MM.1S (cell line): ENCODE measurements around the gene KIF3C.
"Not testable (repeated sequence)": the region's sequence is repeated elsewhere in the genome, so short reads cannot be mapped to it uniquely, and the experiment has no call there.

Experiments
- DNase-seq: peaks from one replicate; pipeline ENCODE4 v3.0.0-alpha.2; 2015
- H2AFZ ChIP-seq: fragments of 300-600 bp; sonication (generic); 2 replicates; pipeline ENCODE4 v1.6.0; 2016; ENCODE audit warnings: antibody characterized with exemption, low read length
- H3F3A ChIP-seq: fragments of 300-600 bp; sonication (generic); 2 replicates; pipeline ENCODE4 v1.6.1; 2016; ENCODE audit warnings: mild to moderate bottlenecking, antibody characterized with exemption, low read length, moderate library complexity, mixed read lengths; ENCODE audit not compliant: insufficient read depth
- H3K27ac ChIP-seq: fragments of 300-600 bp; sonication (generic); 2 replicates; pipeline ENCODE4 v1.5.1; 2016; ENCODE audit warnings: mild to moderate bottlenecking, low read length
- H3K27me3 ChIP-seq: fragments of 300-600 bp; sonication (generic); replicated peaks from 2 replicates; pipeline ENCODE4 v1.6.0; 2016; ENCODE audit warnings: low read length; ENCODE audit not compliant: insufficient read depth
- H3K36me3 ChIP-seq: fragments of 300-600 bp; sonication (generic); replicated peaks from 2 replicates; pipeline ENCODE4 v1.6.1; 2016; ENCODE audit warnings: mild to moderate bottlenecking, low read length, mixed read lengths; ENCODE audit not compliant: insufficient read depth
- H3K4me1 ChIP-seq: fragments of 300-600 bp; sonication (generic); 2 replicates; pipeline ENCODE4 v1.6.1; 2016; ENCODE audit warnings: low read length, mixed read lengths
- H3K4me2 ChIP-seq: fragments of 300-600 bp; sonication (generic); 2 replicates; pipeline ENCODE4 v1.6.0; 2016; ENCODE audit warnings: low read depth, low read length
- H3K4me3 ChIP-seq: fragments of 300-600 bp; sonication (generic); 2 replicates; pipeline ENCODE4 v1.5.1; 2016; ENCODE audit warnings: low read length, mixed read lengths
- H3K79me2 ChIP-seq: fragments of 300-600 bp; sonication (generic); 2 replicates; pipeline ENCODE4 v1.6.1; 2016; ENCODE audit warnings: mixed run types, low read length, mixed read lengths
- H3K9ac ChIP-seq: fragments of 300-600 bp; sonication (generic); 2 replicates; pipeline ENCODE4 v1.6.1; 2016; ENCODE audit warnings: low read length, mixed read lengths
- H3K9me2 ChIP-seq: fragments of 300-600 bp; sonication (generic); replicated peaks from 2 replicates; pipeline ENCODE4 v1.6.1; 2016; ENCODE audit warnings: mild to moderate bottlenecking, low read length, mixed read lengths; ENCODE audit not compliant: insufficient read depth
- H3K9me3 ChIP-seq: fragments of 300-600 bp; sonication (generic); replicated peaks from 2 replicates; pipeline ENCODE4 v1.6.1; 2016; ENCODE audit warnings: mild to moderate bottlenecking, low read length, mixed read lengths; ENCODE audit not compliant: insufficient read depth
- H4K20me1 ChIP-seq: fragments of 300-600 bp; sonication (generic); 2 replicates; pipeline ENCODE4 v1.6.1; 2016; ENCODE audit warnings: mild to moderate bottlenecking, low read length, moderate library complexity, mixed read lengths; ENCODE audit not compliant: insufficient read depth
- CTCF ChIP-seq: fragments of 300-600 bp; sonication (generic); IDR thresholded peaks from 2 replicates; pipeline ENCODE4 v1.5.1; 2016; ENCODE audit warnings: antibody characterized with exemption, low read length, mixed read lengths
- EZH2 ChIP-seq: fragments of 300-600 bp; sonication (generic); optimal IDR thresholded peaks from 2 replicates; pipeline ENCODE3; 2017; ENCODE audit warnings: low read depth, mild to moderate bottlenecking, antibody characterized with exemption, low read length, mixed read lengths
- EZH2phosphoT487 ChIP-seq: fragments of 300-600 bp; sonication (generic); IDR thresholded peaks from 2 replicates; pipeline ENCODE4 v1.6.1; 2018; ENCODE audit warnings: antibody characterized with exemption, low read length

The KIF3C gene

GRCh38 chr2:25982273-25982967 is at the start of gene KIF3C:
Gene KIF3C (minus strand): TSS chr2:25982497. CDS start chr2:25981917, 580 bp downstream.
- H3K4me1 ChIP-seq: no peaks in the 10 kb centered on the region
- DNase-seq: peak; percentile 67
- H3K27me3 ChIP-seq: no peaks in the 10 kb centered on the region; the same call in 1 of the 2 replicates
- H2AFZ ChIP-seq: peak within 1 kb of the TSS; percentile 91
- no peaks in the 10 kb centered on the region for H3K36me3 ChIP-seq
- no peaks in the 10 kb centered on the region for H3K9me3 ChIP-seq
- H3K4me3 ChIP-seq: peak within 1 kb of the TSS; percentile 89
- no peaks in the 10 kb centered on the region for H3K79me2 ChIP-seq
- no peaks in the 10 kb centered on the region for H3F3A ChIP-seq
- no peaks in the 10 kb centered on the region for H3K9me2 ChIP-seq
- TF ChIP-seq EZH2 (no peak), CTCF (no peak), EZH2phosphoT487 (no peak)
- no peak within 1 kb of the TSS for H3K27ac ChIP-seq
- no peaks in the 10 kb centered on the region for H4K20me1 ChIP-seq
- peak within 1 kb of the TSS; percentile 97 for H3K4me2 ChIP-seq
- H3K9ac ChIP-seq: peak within 1 kb of the TSS; percentile 44; the same call in 1 of the 2 replicates

DNA sequence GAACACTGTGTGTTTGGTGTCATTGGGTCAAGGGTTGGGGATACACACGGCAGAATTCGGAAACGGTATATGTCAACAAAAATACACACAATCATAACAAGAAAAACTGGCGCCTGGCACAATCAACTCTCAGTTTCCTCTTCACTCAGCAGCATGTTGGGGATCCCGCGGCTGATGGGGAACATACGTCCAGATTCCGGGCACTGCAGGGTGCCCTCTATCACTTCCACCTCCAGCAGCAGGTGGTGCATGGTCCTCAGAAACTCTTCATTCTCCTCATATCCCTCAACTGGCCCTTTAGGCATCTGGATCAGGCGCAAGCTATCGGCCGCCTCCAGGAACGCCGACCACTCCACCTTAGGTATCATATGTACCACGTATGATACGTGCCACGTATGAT is 45.8 kb upstream of the KIF3C start:
- H3F3A ChIP-seq, H3K79me2 ChIP-seq, H3K9me2 ChIP-seq, H3K9ac ChIP-seq, H3K36me3 ChIP-seq, H3K9me3 ChIP-seq, H3K4me1 ChIP-seq, H3K4me3 ChIP-seq, H3K4me2 ChIP-seq, H4K20me1 ChIP-seq, H2AFZ ChIP-seq, DNase-seq, H3K27me3 ChIP-seq, H3K27ac ChIP-seq: not testable (repeated sequence)

DNA sequence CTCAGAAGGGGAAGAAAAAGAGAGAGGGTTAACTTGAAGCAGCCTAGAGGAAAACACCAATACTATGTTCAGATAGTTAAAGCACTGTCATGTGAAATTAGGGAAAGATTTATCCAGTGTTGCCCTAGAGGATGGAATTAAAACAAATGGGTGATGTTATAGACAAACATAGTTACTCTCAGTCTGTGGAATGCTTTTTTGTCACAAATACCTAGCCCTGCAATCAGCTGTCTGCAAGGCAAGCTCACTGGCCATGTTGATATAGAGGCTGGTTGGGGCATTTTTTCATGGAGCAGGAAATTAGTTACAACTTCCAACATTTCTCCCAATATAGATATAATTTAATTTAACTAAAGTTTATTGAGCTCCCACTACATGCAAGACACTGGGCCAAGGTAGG is 43.2 kb upstream of the KIF3C start:
- no peaks in the 10 kb centered on the region for H3K27me3 ChIP-seq
- 0 out of 2 replicates have a peak, but pooled peaks cover 1% of the 10 kb centered on the region for H3K4me1 ChIP-seq
- H3K9ac ChIP-seq: no peak overlapping the region
- no peaks in the 10 kb centered on the region for H3K9me2 ChIP-seq
- no peak overlapping the region for H3K4me3 ChIP-seq
- H4K20me1 ChIP-seq: no peaks in the 10 kb centered on the region
- H3K36me3 ChIP-seq: no peaks in the 10 kb centered on the region
- H3K27ac ChIP-seq: no peak overlapping the region
- H3K9me3 ChIP-seq: no peaks in the 10 kb centered on the region
- TF ChIP-seq EZH2phosphoT487: no peak
- no peak for TF ChIP-seq CTCF
- no peak for TF ChIP-seq EZH2
- no peaks in the 10 kb centered on the region for H3K79me2 ChIP-seq
- no peak for DNase-seq
- H3K4me2 ChIP-seq: no peak overlapping the region
- H2AFZ ChIP-seq: no peak overlapping the region
- H3F3A ChIP-seq: no peaks in the 10 kb centered on the region

DNA sequence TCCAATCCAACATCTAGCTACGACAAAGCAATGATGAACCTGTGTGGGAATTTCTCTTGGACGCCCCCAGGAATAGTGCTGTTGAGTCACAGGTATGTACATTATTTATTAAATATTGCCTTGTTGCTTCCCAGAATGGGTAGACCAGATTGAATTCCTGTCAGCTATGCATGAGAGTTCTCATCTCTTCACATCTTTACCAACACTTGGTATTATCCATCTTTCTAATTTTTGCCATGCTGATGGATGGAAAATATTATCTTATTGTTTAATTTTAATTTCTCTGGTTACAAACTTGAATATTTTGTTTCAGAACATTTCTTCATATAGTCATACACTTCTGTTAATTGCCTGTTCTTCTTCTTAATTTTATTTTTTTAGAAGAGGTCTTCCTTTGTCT is 42.0 kb upstream of the KIF3C start:
- TF ChIP-seq EZH2 (no peak), CTCF (no peak), EZH2phosphoT487 (no peak)
- Histone ChIP-seq H3K9me3 (no peaks in the 10 kb centered on the region), H3K27ac (no peak overlapping the region), H3K36me3 (no peaks in the 10 kb centered on the region), H3K79me2 (no peaks in the 10 kb centered on the region), H3K4me3 (no peak overlapping the region), H3K9me2 (no peaks in the 10 kb centered on the region), H3K4me1 (0 out of 2 replicates have a peak, but pooled peaks cover 5% of the 10 kb centered on the region), H4K20me1 (no peaks in the 10 kb centered on the region), H3K4me2 (no peak overlapping the region), H3F3A (no peaks in the 10 kb centered on the region), H3K9ac (no peak overlapping the region), H3K27me3 (no peaks in the 10 kb centered on the region), H2AFZ (no peak overlapping the region)
- no peak for DNase-seq
